Measurements from ENCODE around the gene PP2D1. TPM values are rescaled to one million over a fixed set of nuclear protein-coding genes. Genes with fewer than 3 reads are reported as not detected.
A peak's percentile ranks its signal among the peaks of the same experiment; 100 is the strongest.

Gene PP2D1, protein sequence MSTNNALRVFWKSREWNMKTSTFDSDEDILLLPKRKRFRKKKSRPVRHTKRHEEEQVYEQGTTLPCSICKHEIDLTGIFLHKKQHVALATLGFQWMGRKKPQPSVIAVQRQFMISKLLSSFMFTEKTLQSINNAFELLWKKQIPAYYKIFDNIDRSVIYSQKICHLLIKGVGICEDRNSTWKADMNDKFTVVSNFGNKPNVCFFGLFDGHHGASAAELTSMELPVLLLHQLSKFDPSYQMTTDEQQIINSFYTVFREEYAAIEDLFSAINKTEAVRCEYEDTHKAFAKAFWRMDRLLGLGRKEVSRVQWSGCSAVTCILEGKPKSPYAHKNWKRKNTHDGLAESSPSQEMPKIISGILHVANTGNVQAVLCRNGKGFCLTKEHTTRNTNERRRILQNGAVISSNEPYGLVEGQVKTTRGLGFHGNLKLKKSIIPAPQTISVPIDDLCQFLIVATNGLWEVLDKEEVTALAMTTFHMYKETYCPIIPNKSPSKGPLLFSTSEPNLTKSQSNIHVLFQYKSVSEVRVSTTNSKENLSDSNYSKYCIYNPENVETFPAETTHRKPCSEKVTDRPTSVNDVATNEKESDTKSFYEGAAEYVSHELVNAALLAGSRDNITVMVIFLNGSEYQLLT
- total RNA-seq (2014; rRNA removed), result not detected in 2 replicates
- not detected for Bru-seq, nascent RNA
- not detected for BruChase-seq, experiment 1, labeled RNA remaining after a 6-hour chase
- percentile 3 among the genes with signal in this experiment for BruChase-seq, experiment 2, labeled RNA remaining after a 2-hour chase
- long read RNA-seq, partial matches to known transcripts, result 0 of 3 reads
- long read RNA-seq, other reads (novel, unspliced or antisense), result 3 of 3 reads

DNA sequence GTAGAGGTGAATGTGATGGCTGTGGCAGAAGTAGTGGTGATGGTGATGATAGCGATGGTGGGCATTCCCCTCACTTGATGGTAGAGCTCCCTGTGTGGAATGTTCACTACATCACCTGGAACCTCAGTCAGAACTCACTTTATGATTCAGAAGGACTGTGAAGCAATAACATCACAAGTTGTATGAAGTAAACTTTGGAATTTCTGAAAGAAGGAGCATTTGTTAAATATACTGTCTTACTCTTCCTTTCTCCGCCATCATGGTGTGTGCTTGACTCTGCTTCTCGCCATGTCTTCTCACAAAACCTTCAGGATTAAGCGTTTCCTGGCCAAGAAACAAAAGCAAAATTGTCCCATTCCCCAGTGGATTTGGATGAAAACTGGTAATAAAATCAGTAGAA lies at the start of gene PP2D1:
PP2D1 (minus strand) TSS at position 101 of the 400 bp plus-strand sequence. CDS start 192 bp downstream, outside the sequence.
- CTCF ChIA-PET, result no interaction called here
- TF ChIP-seq EZH2phosphoT487 (IDR thresholded peaks at IDR 0.05; ENCODE audit: borderline replicate concordance, low read length) (no peak), EZH2 (IDR thresholded peaks at IDR 0.05; ENCODE audit: low read length, unreplicated experiment) (no peak)
- TF ChIP-seq, protein P1, sequence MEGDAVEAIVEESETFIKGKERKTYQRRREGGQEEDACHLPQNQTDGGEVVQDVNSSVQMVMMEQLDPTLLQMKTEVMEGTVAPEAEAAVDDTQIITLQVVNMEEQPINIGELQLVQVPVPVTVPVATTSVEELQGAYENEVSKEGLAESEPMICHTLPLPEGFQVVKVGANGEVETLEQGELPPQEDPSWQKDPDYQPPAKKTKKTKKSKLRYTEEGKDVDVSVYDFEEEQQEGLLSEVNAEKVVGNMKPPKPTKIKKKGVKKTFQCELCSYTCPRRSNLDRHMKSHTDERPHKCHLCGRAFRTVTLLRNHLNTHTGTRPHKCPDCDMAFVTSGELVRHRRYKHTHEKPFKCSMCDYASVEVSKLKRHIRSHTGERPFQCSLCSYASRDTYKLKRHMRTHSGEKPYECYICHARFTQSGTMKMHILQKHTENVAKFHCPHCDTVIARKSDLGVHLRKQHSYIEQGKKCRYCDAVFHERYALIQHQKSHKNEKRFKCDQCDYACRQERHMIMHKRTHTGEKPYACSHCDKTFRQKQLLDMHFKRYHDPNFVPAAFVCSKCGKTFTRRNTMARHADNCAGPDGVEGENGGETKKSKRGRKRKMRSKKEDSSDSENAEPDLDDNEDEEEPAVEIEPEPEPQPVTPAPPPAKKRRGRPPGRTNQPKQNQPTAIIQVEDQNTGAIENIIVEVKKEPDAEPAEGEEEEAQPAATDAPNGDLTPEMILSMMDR (conservative IDR thresholded peaks at IDR 0.05; ENCODE audit: low read depth, low read length), result no peak

DNA sequence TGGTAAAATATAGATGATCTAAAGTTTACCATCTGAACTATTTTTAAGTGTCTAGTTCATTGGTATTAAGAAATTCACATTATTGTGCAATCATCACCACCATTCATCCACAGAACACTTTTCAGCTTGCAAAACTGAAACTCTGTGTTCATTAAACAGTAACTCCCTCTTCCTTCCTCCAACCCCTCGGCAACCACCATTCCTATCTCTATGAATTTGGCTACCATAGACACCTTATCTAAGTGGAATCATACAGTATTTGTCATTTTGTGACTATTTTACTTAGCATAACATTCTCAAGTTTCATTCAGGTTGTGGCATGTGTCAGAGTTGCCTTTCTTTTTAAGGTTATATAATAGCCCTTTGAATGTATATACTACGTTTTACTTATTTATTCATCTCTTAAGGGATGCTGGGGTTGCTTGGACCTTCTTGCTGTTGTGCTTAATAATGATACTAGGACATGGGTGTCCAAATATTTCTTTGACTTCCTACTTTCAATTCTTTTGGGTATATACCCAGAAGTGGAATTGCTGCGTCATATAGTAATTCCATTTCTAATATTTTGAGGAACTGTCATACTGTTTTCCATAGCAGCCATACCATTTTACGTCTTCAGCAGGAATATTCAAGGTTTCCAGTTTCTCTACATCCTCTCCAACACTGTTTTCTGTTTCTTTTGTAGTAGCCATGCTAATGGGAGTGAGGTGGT lies 49.1 kb upstream of the PP2D1 start:
- DNase-seq, result peak; percentile 23
- no peaks in the 10 kb centered on the region for H3F3A ChIP-seq (ENCODE audit: low read length, unreplicated experiment)
- no peak overlapping the region for H3K4me3 ChIP-seq (ENCODE audit: low read length)
- no TSS peak for BruUV-seq (replicated peaks)
- ChIA-PET CTCF (no interaction called here), POLR2A (ENCODE audit: unreplicated experiment) (no interaction called here)
- peak overlapping the region; percentile 16; the same call in 1 of the 2 replicates for H3K4me2 ChIP-seq (ENCODE audit: low read length)
- no peak overlapping the region for H3K9ac ChIP-seq (ENCODE audit: low read length)
- H3K9me3 ChIP-seq (ENCODE audit: low read length), result no peaks in the 10 kb centered on the region
- H2AFZ ChIP-seq (ENCODE audit: low read length), result no peak overlapping the region
- H3K27ac ChIP-seq (ENCODE audit: low read length), result no peak overlapping the region
- no peaks in the 10 kb centered on the region for H3K9me2 ChIP-seq (replicated peaks; ENCODE audit: low read length)
- H3K79me2 ChIP-seq (ENCODE audit: low read length), result no peaks in the 10 kb centered on the region
- ATAC-seq, result no peak
- peaks cover 31% of the 10 kb centered on the region for H3K4me1 ChIP-seq (ENCODE audit: insufficient read depth, low read length)
- H3K36me3 ChIP-seq (ENCODE audit: low read depth, low read length), result no peaks in the 10 kb centered on the region
- H4K20me1 ChIP-seq (ENCODE audit: low read length), result no peaks in the 10 kb centered on the region
- intact Hi-C loops (cut with micrococcal nuclease), result no loop called here
- TF ChIP-seq, protein P1 (conservative IDR thresholded peaks at IDR 0.05; ENCODE audit: low read depth, low read length), result no peak
- no peak for TF ChIP-seq EZH2phosphoT487 (IDR thresholded peaks at IDR 0.05; ENCODE audit: borderline replicate concordance, low read length)
- no peak for TF ChIP-seq EZH2 (IDR thresholded peaks at IDR 0.05; ENCODE audit: low read length, unreplicated experiment)
- H3K27me3 ChIP-seq (ENCODE audit: low read length), result no peaks in the 10 kb centered on the region

More for the DNA sequence above, at the start of gene PP2D1:
- H3K27ac ChIP-seq (ENCODE audit: low read length), result no peak within 1 kb of the TSS
- DNase-seq (no peak), ATAC-seq (no peak)
- H3K9me2 ChIP-seq (replicated peaks; ENCODE audit: low read length), result no peaks in the 10 kb centered on the region
- no peak within 1 kb of the TSS for H3K4me3 ChIP-seq (ENCODE audit: low read length)
- no peaks in the 10 kb centered on the region for H3K36me3 ChIP-seq (ENCODE audit: low read depth, low read length)
- POLR2A ChIA-PET (ENCODE audit: unreplicated experiment), result no interaction called here
- no peaks in the 10 kb centered on the region for H3K27me3 ChIP-seq (ENCODE audit: low read length)
- H3K9ac ChIP-seq (ENCODE audit: low read length), result no peak within 1 kb of the TSS
- intact Hi-C loops (cut with micrococcal nuclease), result no loop called here
- H2AFZ ChIP-seq (ENCODE audit: low read length), result no peak within 1 kb of the TSS
- no peaks in the 10 kb centered on the region for H3K79me2 ChIP-seq (ENCODE audit: low read length)
- H3F3A ChIP-seq (ENCODE audit: low read length, unreplicated experiment), result no peaks in the 10 kb centered on the region
- H3K4me2 ChIP-seq (ENCODE audit: low read length), result no peak within 1 kb of the TSS
- no peaks in the 10 kb centered on the region for H4K20me1 ChIP-seq (ENCODE audit: low read length)
- no peaks in the 10 kb centered on the region for H3K4me1 ChIP-seq (ENCODE audit: insufficient read depth, low read length)
- BruUV-seq (replicated peaks), result no TSS peak
- no peaks in the 10 kb centered on the region for H3K9me3 ChIP-seq (ENCODE audit: low read length)

All from PC-3 (cell line).